Ishikawa (cell line): ENCODE results near the gene C11orf24.

Experiments
- EP300 ChIP-seq: IDR thresholded peaks from 2 replicates; pipeline ENCODE4 v1.6.1; 2012; ENCODE audit warnings: borderline replicate concordance
- FOXM1 ChIP-seq: IDR thresholded peaks from 2 replicates; pipeline ENCODE4 v1.6.1; 2012; ENCODE audit warnings: low read depth, borderline replicate concordance
- RAD21 ChIP-seq: IDR thresholded peaks from 2 replicates; pipeline ENCODE4 v1.6.1; 2012; ENCODE audit warnings: low read depth
- TF ChIP-seq, protein P1 (sequence below): IDR thresholded peaks from 2 replicates; pipeline ENCODE4 v1.6.1; 2012; ENCODE audit warnings: low read depth, mild to moderate bottlenecking

- TF ChIP-seq FOXM1: no peak
- TF ChIP-seq EP300: peak; percentile 1; the same call in 1 of the 2 replicates
- TF ChIP-seq RAD21: no peak
- TF ChIP-seq, protein P1, sequence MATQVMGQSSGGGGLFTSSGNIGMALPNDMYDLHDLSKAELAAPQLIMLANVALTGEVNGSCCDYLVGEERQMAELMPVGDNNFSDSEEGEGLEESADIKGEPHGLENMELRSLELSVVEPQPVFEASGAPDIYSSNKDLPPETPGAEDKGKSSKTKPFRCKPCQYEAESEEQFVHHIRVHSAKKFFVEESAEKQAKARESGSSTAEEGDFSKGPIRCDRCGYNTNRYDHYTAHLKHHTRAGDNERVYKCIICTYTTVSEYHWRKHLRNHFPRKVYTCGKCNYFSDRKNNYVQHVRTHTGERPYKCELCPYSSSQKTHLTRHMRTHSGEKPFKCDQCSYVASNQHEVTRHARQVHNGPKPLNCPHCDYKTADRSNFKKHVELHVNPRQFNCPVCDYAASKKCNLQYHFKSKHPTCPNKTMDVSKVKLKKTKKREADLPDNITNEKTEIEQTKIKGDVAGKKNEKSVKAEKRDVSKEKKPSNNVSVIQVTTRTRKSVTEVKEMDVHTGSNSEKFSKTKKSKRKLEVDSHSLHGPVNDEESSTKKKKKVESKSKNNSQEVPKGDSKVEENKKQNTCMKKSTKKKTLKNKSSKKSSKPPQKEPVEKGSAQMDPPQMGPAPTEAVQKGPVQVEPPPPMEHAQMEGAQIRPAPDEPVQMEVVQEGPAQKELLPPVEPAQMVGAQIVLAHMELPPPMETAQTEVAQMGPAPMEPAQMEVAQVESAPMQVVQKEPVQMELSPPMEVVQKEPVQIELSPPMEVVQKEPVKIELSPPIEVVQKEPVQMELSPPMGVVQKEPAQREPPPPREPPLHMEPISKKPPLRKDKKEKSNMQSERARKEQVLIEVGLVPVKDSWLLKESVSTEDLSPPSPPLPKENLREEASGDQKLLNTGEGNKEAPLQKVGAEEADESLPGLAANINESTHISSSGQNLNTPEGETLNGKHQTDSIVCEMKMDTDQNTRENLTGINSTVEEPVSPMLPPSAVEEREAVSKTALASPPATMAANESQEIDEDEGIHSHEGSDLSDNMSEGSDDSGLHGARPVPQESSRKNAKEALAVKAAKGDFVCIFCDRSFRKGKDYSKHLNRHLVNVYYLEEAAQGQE: no peak
Observed at GRCh38 chr11:68271781-68272608, at the start of gene C11orf24.
